ENCODE results near the gene SERTAD3. TPM values are rescaled to one million over a fixed set of nuclear protein-coding genes. Genes with fewer than 3 reads are reported as not detected.

SERTAD3 gene
- total RNA-seq, 1 experiment from 2014 or later: 30.9 TPM

DNA sequence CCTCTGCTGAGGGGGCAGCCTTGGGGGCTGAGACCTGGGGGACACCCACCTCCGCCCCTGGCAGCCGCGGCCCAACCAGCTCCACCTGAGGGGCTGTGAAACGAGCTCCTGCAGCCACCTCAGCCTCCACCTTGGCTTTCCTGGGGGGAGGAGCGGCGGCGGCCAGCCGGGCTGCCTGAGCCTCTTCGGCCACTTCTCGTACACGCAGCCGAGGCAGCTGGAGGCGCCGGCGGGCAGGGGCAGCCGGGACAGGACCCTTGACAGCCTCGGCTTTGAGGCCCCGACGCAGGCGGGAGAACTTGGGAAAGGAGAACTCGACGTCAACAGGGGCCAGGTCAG, 46.6 kb downstream of the SERTAD3 start:
- TF ChIP-seq, protein P1, sequence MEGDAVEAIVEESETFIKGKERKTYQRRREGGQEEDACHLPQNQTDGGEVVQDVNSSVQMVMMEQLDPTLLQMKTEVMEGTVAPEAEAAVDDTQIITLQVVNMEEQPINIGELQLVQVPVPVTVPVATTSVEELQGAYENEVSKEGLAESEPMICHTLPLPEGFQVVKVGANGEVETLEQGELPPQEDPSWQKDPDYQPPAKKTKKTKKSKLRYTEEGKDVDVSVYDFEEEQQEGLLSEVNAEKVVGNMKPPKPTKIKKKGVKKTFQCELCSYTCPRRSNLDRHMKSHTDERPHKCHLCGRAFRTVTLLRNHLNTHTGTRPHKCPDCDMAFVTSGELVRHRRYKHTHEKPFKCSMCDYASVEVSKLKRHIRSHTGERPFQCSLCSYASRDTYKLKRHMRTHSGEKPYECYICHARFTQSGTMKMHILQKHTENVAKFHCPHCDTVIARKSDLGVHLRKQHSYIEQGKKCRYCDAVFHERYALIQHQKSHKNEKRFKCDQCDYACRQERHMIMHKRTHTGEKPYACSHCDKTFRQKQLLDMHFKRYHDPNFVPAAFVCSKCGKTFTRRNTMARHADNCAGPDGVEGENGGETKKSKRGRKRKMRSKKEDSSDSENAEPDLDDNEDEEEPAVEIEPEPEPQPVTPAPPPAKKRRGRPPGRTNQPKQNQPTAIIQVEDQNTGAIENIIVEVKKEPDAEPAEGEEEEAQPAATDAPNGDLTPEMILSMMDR (conservative IDR thresholded peaks at IDR 0.05): no peak
- no peak overlapping the region for H3K27ac Mint-ChIP-seq
- Histone ChIP-seq H3K4me1 (ENCODE audit: insufficient read depth, low read length) (no peaks in the 10 kb centered on the region), H3K56ac (ENCODE audit: insufficient read length, low read depth, low read length) (no peak overlapping the region), H4K8ac (replicated peaks; ENCODE audit: insufficient read length, low read depth, low read length) (no peak overlapping the region), H3K79me2 (ENCODE audit: insufficient read depth, low read length) (no peaks in the 10 kb centered on the region), H2AFZ (ENCODE audit: low read length) (no peak overlapping the region), H3K4me2 (ENCODE audit: insufficient read depth, insufficient read length, low read length) (no peak overlapping the region), H2BK120ac (ENCODE audit: low read depth, low read length, poor library complexity, severe bottlenecking) (no peak overlapping the region), H4K91ac (ENCODE audit: insufficient read length, low read depth, low read length) (no peak overlapping the region), H2BK15ac (ENCODE audit: low read depth, low read length) (no peak overlapping the region), H2BK5ac (ENCODE audit: insufficient read length, low read length) (no peak overlapping the region), H3K14ac (ENCODE audit: insufficient read depth, low read length) (no peak overlapping the region), H2BK12ac (ENCODE audit: insufficient read length, low read depth, low read length) (no peak overlapping the region), H3K27me3 (ENCODE audit: insufficient read depth, low read length) (no peaks in the 10 kb centered on the region; the same call in 1 of the 2 replicates), H4K20me1 (ENCODE audit: control insufficient read depth, insufficient read depth, insufficient read length) (no peaks in the 10 kb centered on the region), H3K9ac (ENCODE audit: extremely low read depth, insufficient read length, low read length) (no peak overlapping the region), H3K9me3 (ENCODE audit: control insufficient read depth, low read depth, low read length) (no peaks in the 10 kb centered on the region), H3K4ac (ENCODE audit: low read depth, low read length) (no peak overlapping the region), H4K5ac (ENCODE audit: insufficient read length, low read depth, low read length) (no peak overlapping the region), H3T11ph (ENCODE audit: low read length) (no peak overlapping the region), H3K27ac (ENCODE audit: insufficient read length, low read depth, low read length) (no peak overlapping the region), H3K23me2 (ENCODE audit: insufficient read length, low read depth, low read length, poor library complexity, severe bottlenecking) (peaks cover 7% of the 10 kb centered on the region), H3K23ac (ENCODE audit: insufficient read length, low read depth, low read length) (no peak overlapping the region), H2AK5ac (ENCODE audit: insufficient read length, low read length) (no peak overlapping the region), H2BK20ac (ENCODE audit: low read depth, low read length, poor library complexity, severe bottlenecking) (no peak overlapping the region), H3K79me1 (ENCODE audit: insufficient read depth, low read depth, low read length, poor library complexity, severe bottlenecking) (no peaks in the 10 kb centered on the region), H3K18ac (ENCODE audit: insufficient read length, low read depth, low read length) (no peak overlapping the region)
- WGBS (ENCODE audit: extremely low coverage, insufficient read length, low lambda C conversion rate): no CpG with 5 or more reads among the region's 22 CpGs
- H3K9me3 Mint-ChIP-seq: no peaks in the 10 kb centered on the region
- H3K4me3 Mint-ChIP-seq: 0 out of 5 replicates have a peak overlapping the region, but pooled peaks of 1 of the 2 experiments have one; percentile 50
- peaks cover 19% of the 10 kb centered on the region for H3K27me3 Mint-ChIP-seq (ENCODE audit: low read depth)
- no peak for DNase-seq
- H3K4me1 Mint-ChIP-seq: peaks cover 8 to 15% of the 10 kb centered on the region in 2 experiments
- H3K36me3 Mint-ChIP-seq (ENCODE audit: insufficient read depth in 1 of 3, low read depth in 3 of 3): no peaks in the 10 kb centered on the region; a peak in 1 of 7 replicates
